K562 (cell line): Measurements from ENCODE around the gene ZNF428. TPM values are rescaled to one million over a fixed set of nuclear protein-coding genes. Genes with fewer than 3 reads are reported as not detected.

Experiments
- ADNP ChIP-seq: fragments of 200-800 bp; sonication (Bioruptor generic); IDR thresholded peaks from 2 replicates; pipeline ENCODE4 v1.6.1; 2016; ENCODE audit warnings: missing genetic modification characterization, missing compliant biosample characterization
- ARHGAP35 ChIP-seq: fragments of 450-650 bp; IDR thresholded peaks from 2 replicates; pipeline ENCODE4 v1.6.1; 2018; ENCODE audit not compliant: partially characterized antibody
- IFI16 ChIP-seq: fragments of 250-450 bp; sonication (Bioruptor Pico); IDR thresholded peaks from 2 replicates; pipeline ENCODE4 v2.1.2; 2022; ENCODE audit warnings: mild to moderate bottlenecking, inconsistent platforms
- MYBL2 ChIP-seq, 2 experiments: fragments of 450-650 bp in 1 of 2; sonication (generic) in 1 of 2; formaldehyde crosslinking in 1 of 2; IDR thresholded peaks; 2 replicates each; pipeline versions ENCODE4 v1.6.1 to v1.8.1; 2017 to 2022; ENCODE audit warnings: borderline replicate concordance in 1 of 2, inconsistent platforms in 1 of 2, low read depth in 1 of 2, mild to moderate bottlenecking in 1 of 2, missing genetic modification reagents in 1 of 2, moderate library complexity in 1 of 2
- NUFIP1 ChIP-seq: fragments of 450-650 bp; IDR thresholded peaks from 2 replicates; pipeline ENCODE4 v1.6.1; 2018; ENCODE audit not compliant: partially characterized antibody
- POLR2AphosphoS2 ChIP-seq: IDR thresholded peaks from 2 replicates; pipeline ENCODE4 v1.6.1; 2012; ENCODE audit warnings: low read length, improper control_type of control experiment
- RBM15 ChIP-seq: fragments of 200-400 bp; formaldehyde crosslinking; IDR thresholded peaks from 2 replicates; pipeline ENCODE4 v1.6.1; 2018; ENCODE audit warnings: mild to moderate bottlenecking, low read length, moderate library complexity; ENCODE audit not compliant: insufficient read depth
- RFX7 ChIP-seq: fragments of 250-450 bp; sonication (Bioruptor Pico); IDR thresholded peaks from 2 replicates; pipeline ENCODE4 v1.5.1; 2021; ENCODE audit warnings: mild to moderate bottlenecking
- SMARCE1 ChIP-seq: fragments of 450-650 bp; IDR thresholded peaks from 2 replicates; pipeline ENCODE4 v1.7.1; 2016; ENCODE audit warnings: mild to moderate bottlenecking
- ZNF165 ChIP-seq: fragments of 250-450 bp; sonication (Bioruptor Pico); IDR thresholded peaks from 2 replicates; pipeline ENCODE4 v1.4.0; 2020; ENCODE audit warnings: borderline replicate concordance
- ZNF217 ChIP-seq: sonication (generic); formaldehyde crosslinking; IDR thresholded peaks from 2 replicates; pipeline ENCODE4 v1.8.0; 2022; ENCODE audit warnings: mild to moderate bottlenecking, missing genetic modification reagents
- ZNF644 ChIP-seq: fragments of 200-800 bp; sonication (Bioruptor generic); IDR thresholded peaks from 2 replicates; pipeline ENCODE4 v1.6.1; 2016; ENCODE audit warnings: low read depth, missing genetic modification characterization, missing compliant biosample characterization
- ZNF79 ChIP-seq: fragments of 250-450 bp; sonication (Bioruptor Pico); IDR thresholded peaks from 2 replicates; pipeline ENCODE4 v1.4.0; 2020; ENCODE audit warnings: low read depth, mild to moderate bottlenecking, moderate library complexity
- polyA plus RNA-seq, 8 experiments: library from polyadenylated mRNA; depleted of rRNA in 4 of 8; stranded (reverse) in 5 of 8; unstranded in 3 of 8; fragments of >200 nt; fragmentation: Nextera tagmentation in 2 of 8; fragmentation: Illumina TruSeq in 1 of 8; extraction: Ambion mirVana in 2 of 8; extraction: Trizol in 1 of 8; gene quantifications; 2 replicates each; pipeline versions ENCODE4 v1.2.1 to v1.2.3, GENCODE V29; 2011 to 2014; ENCODE audit warnings: inconsistent platforms in 1 of 8, missing spikeins in 1 of 8
- total RNA-seq, 7 experiments: library from RNA; depleted of rRNA in 6 of 7; stranded (reverse); fragments of >200 nt in 6 of 7; fragmentation: Illumina TruSeq in 2 of 7; extraction: Trizol in 2 of 7; gene quantifications; 2 replicates each; pipeline versions ENCODE4 v1.2.1 to v1.2.3, GENCODE V29; 2011 to 2021; ENCODE audit warnings: low replicate concordance in 1 of 7
- TF ChIP-seq, protein P1 (sequence below): fragments of 450-650 bp; conservative IDR thresholded peaks from 2 replicates; pipeline ENCODE4 v1.6.1; 2016; ENCODE audit warnings: missing genetic modification characterization, low read depth, mild to moderate bottlenecking, control low read depth, missing compliant biosample characterization
- TF ChIP-seq, protein P2 (sequence below): sonication (generic); formaldehyde crosslinking; IDR thresholded peaks from 2 replicates; pipeline ENCODE4 v1.5.0; 2020; ENCODE audit warnings: missing genetic modification reagents
- TF ChIP-seq, protein P3 (sequence below): fragments of 450-650 bp; IDR thresholded peaks from 2 replicates; pipeline ENCODE4 v1.7.0; 2016; ENCODE audit warnings: borderline replicate concordance
- TF ChIP-seq, protein P4 (sequence below): fragments of 150-350 bp; conservative IDR thresholded peaks from 2 replicates; pipeline ENCODE4 v1.6.1; 2014; ENCODE audit warnings: low read length

The ZNF428 gene
- total and polyA plus RNA-seq, 9 of the 15 experiments (the other 6 are each of a cell fraction or from before 2014, with no cell fraction given) = 0.15 to 85.7 (median 15.9) TPM

DNA sequence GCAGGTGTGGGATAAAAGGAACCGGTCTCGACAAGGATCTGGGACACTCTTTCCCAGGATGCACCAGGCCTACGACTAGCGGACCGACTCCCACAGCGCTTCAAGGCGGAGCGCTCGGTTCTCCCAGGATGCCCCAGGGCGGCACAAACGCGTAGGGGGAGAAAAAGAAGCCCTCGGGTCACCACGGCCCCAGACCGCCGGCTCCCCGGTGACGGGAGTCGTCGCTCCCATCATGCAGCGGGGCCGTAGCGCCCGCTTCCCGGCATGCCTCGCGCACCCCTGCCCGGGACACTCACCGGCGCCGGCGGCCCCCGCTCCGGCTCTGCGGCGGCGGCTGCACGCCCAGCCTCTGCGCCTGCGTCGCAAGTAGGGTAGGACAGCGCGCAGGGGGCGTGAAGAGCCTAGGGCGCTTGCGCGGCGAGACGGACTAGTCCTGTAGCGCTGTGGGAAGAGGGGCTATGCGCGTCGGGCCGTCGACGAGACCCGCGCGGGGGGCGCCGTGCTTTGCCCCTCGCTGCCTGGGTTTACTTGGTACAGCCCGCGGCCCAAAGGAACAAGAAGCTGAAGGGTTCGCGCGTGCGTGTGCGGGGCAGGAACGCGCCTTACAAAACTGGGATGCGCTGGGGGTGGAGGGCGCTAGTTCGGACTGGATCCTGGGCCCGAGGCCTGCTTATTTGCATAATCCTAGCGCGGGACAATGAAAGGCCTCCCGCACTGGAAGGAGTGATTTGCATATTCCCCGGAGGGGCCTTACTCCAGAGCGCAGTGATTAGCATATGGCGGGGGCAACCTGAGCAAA lies at the start of gene ZNF428 (continued):
- TF ChIP-seq, protein P1, sequence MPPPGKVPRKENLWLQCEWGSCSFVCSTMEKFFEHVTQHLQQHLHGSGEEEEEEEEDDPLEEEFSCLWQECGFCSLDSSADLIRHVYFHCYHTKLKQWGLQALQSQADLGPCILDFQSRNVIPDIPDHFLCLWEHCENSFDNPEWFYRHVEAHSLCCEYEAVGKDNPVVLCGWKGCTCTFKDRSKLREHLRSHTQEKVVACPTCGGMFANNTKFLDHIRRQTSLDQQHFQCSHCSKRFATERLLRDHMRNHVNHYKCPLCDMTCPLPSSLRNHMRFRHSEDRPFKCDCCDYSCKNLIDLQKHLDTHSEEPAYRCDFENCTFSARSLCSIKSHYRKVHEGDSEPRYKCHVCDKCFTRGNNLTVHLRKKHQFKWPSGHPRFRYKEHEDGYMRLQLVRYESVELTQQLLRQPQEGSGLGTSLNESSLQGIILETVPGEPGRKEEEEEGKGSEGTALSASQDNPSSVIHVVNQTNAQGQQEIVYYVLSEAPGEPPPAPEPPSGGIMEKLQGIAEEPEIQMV (tag) = peak; percentile 65; the same call in 1 of the 2 replicates
- TF ChIP-seq, protein P2, sequence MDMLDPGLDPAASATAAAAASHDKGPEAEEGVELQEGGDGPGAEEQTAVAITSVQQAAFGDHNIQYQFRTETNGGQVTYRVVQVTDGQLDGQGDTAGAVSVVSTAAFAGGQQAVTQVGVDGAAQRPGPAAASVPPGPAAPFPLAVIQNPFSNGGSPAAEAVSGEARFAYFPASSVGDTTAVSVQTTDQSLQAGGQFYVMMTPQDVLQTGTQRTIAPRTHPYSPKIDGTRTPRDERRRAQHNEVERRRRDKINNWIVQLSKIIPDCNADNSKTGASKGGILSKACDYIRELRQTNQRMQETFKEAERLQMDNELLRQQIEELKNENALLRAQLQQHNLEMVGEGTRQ (CRISPR knock-in tag) = no peak
- no peak; the same call in 1 of the 2 replicates for TF ChIP-seq SMARCE1
- TF ChIP-seq RBM15 = no peak
- TF ChIP-seq, protein P3, sequence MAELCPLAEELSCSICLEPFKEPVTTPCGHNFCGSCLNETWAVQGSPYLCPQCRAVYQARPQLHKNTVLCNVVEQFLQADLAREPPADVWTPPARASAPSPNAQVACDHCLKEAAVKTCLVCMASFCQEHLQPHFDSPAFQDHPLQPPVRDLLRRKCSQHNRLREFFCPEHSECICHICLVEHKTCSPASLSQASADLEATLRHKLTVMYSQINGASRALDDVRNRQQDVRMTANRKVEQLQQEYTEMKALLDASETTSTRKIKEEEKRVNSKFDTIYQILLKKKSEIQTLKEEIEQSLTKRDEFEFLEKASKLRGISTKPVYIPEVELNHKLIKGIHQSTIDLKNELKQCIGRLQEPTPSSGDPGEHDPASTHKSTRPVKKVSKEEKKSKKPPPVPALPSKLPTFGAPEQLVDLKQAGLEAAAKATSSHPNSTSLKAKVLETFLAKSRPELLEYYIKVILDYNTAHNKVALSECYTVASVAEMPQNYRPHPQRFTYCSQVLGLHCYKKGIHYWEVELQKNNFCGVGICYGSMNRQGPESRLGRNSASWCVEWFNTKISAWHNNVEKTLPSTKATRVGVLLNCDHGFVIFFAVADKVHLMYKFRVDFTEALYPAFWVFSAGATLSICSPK = no peak
- TF ChIP-seq, protein P4, sequence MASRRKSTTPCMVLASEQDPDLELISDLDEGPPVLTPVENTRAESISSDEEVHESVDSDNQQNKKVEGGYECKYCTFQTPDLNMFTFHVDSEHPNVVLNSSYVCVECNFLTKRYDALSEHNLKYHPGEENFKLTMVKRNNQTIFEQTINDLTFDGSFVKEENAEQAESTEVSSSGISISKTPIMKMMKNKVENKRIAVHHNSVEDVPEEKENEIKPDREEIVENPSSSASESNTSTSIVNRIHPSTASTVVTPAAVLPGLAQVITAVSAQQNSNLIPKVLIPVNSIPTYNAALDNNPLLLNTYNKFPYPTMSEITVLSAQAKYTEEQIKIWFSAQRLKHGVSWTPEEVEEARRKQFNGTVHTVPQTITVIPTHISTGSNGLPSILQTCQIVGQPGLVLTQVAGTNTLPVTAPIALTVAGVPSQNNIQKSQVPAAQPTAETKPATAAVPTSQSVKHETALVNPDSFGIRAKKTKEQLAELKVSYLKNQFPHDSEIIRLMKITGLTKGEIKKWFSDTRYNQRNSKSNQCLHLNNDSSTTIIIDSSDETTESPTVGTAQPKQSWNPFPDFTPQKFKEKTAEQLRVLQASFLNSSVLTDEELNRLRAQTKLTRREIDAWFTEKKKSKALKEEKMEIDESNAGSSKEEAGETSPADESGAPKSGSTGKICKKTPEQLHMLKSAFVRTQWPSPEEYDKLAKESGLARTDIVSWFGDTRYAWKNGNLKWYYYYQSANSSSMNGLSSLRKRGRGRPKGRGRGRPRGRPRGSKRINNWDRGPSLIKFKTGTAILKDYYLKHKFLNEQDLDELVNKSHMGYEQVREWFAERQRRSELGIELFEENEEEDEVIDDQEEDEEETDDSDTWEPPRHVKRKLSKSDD = no peak
- TF ChIP-seq MYBL2 (IDR thresholded peaks at IDR 0.05; ENCODE audit: low read depth) = no peak
- TF ChIP-seq MYBL2 (CRISPR knock-in tag; IDR thresholded peaks at IDR 0.05; ENCODE audit: borderline replicate concordance) = no peak
- no peak for TF ChIP-seq NUFIP1
- TF ChIP-seq POLR2AphosphoS2 = no peak
- no peak for TF ChIP-seq ARHGAP35
- no peak for TF ChIP-seq ZNF217 (CRISPR knock-in tag)
- TF ChIP-seq ADNP (tag) = no peak
- no peak for TF ChIP-seq RFX7 (CRISPR knock-in tag)
- no peak for TF ChIP-seq ZNF165
- no peak for TF ChIP-seq IFI16 (CRISPR knock-in tag)
- no peak for TF ChIP-seq ZNF79 (CRISPR knock-in tag)
- 0 out of 2 replicates have a peak, but pooled peaks have one; percentile 24 for TF ChIP-seq ZNF644 (tag)
